GM23338 (cell line): ENCODE data around the gene ADAMTS15. TPM values are rescaled to one million over a fixed set of nuclear protein-coding genes. Genes with fewer than 3 reads are reported as not detected.

ENCODE experiments used
- ATAC-seq: fragments of 200-7000 bp; cut with Tn5 transposase; 3 replicates; pipeline ENCODE4 v1.9.1; 2020
- DNase-seq: peaks from one replicate; pipeline ENCODE4 v3.0.0-alpha.2; 2015; ENCODE audit warnings: low spot score
- H2AFZ ChIP-seq: fragments of 200-600 bp; sonication (generic); 2 replicates; pipeline ENCODE4 v1.8.0; 2016; ENCODE audit warnings: antibody characterized with exemption, mild to moderate bottlenecking, moderate library complexity
- H3F3A ChIP-seq: fragments of 200-600 bp; sonication (generic); replicated peaks from 2 replicates; pipeline ENCODE4 v1.8.0; 2017; ENCODE audit warnings: antibody characterized with exemption, mixed run types, low read depth
- H3K27ac ChIP-seq: fragments of 200-600 bp; sonication (generic); 2 replicates; pipeline ENCODE4 v1.6.1; 2016; ENCODE audit warnings: low read depth
- H3K27me3 ChIP-seq: fragments of 200-600 bp; sonication (generic); 2 replicates; pipeline ENCODE4 v1.8.0; 2016; ENCODE audit warnings: mild to moderate bottlenecking, mixed run types, moderate library complexity; ENCODE audit not compliant: insufficient read depth
- H3K36me3 ChIP-seq: fragments of 200-600 bp; sonication (generic); 2 replicates; pipeline ENCODE4 v1.8.0; 2016; ENCODE audit warnings: mild to moderate bottlenecking; ENCODE audit not compliant: insufficient read depth
- H3K4me1 ChIP-seq: fragments of 200-600 bp; sonication (generic); 2 replicates; pipeline ENCODE4 v1.8.0; 2016; ENCODE audit warnings: mild to moderate bottlenecking, moderate library complexity; ENCODE audit not compliant: insufficient read depth
- H3K4me2 ChIP-seq: fragments of 200-600 bp; sonication (generic); 2 replicates; pipeline ENCODE4 v1.7.1; 2017; ENCODE audit warnings: mixed run types
- H3K4me3 ChIP-seq: fragments of 200-600 bp; sonication (generic); 2 replicates; pipeline ENCODE4 v1.6.1; 2016; ENCODE audit warnings: mixed run types
- H3K79me2 ChIP-seq: fragments of 200-600 bp; sonication (generic); replicated peaks from 2 replicates; pipeline ENCODE4 v1.8.0; 2017; ENCODE audit warnings: mild to moderate bottlenecking; ENCODE audit not compliant: insufficient read depth
- H3K9me2 ChIP-seq: fragments of 200-600 bp; sonication (generic); 2 replicates; pipeline ENCODE4 v1.8.0; 2017; ENCODE audit not compliant: insufficient read depth
- H4K20me1 ChIP-seq: fragments of 200-600 bp; sonication (generic); replicated peaks from 2 replicates; pipeline ENCODE4 v1.8.0; 2017; ENCODE audit warnings: mild to moderate bottlenecking; ENCODE audit not compliant: insufficient read depth
- H3K27ac Mint-ChIP-seq: 2 replicates; pipeline ENCODE4 v1.8.0; 2020; ENCODE audit warnings: inconsistent platforms, mild to moderate bottlenecking, moderate library complexity, mixed read lengths
- H3K27me3 Mint-ChIP-seq: 3 replicates; pipeline ENCODE4 v1.8.0; 2022; ENCODE audit warnings: low read depth, mild to moderate bottlenecking, moderate library complexity, mixed read lengths, inconsistent platforms; ENCODE audit not compliant: insufficient read depth, poor library complexity
- H3K36me3 Mint-ChIP-seq: 3 replicates; pipeline ENCODE4 v1.8.0; 2021; ENCODE audit warnings: low read depth, mild to moderate bottlenecking, inconsistent platforms, moderate library complexity, mixed read lengths
- H3K4me1 Mint-ChIP-seq: 3 replicates; pipeline ENCODE4 v1.8.0; 2020; ENCODE audit warnings: mild to moderate bottlenecking, inconsistent platforms, mixed read lengths
- H3K4me3 Mint-ChIP-seq: 3 replicates; pipeline ENCODE4 v1.8.0; 2021; ENCODE audit warnings: moderate library complexity, mild to moderate bottlenecking, inconsistent platforms, mixed read lengths
- H3K9me3 Mint-ChIP-seq: 3 replicates; pipeline ENCODE4 v1.8.0; 2020; ENCODE audit warnings: moderate library complexity, mild to moderate bottlenecking, inconsistent platforms, mixed read lengths
- CREB1 ChIP-seq: fragments of 250-450 bp; sonication (Bioruptor Pico); IDR thresholded peaks from 2 replicates; pipeline ENCODE4 v1.5.0; 2020; ENCODE audit warnings: low read depth, mild to moderate bottlenecking, moderate library complexity
- CTCF ChIP-seq, 2 experiments: fragments of 200-600 bp in 1 of 2; sonication (generic) in 1 of 2; conservative IDR thresholded peaks; 2 replicates each; pipeline versions ENCODE4 v1.5.1 to v1.6.1; 2016 to 2017; ENCODE audit warnings: antibody characterized with exemption in 2 of 2, low read depth in 2 of 2, mild to moderate bottlenecking in 2 of 2, moderate library complexity in 1 of 2
- ETS1 ChIP-seq: IDR thresholded peaks from 2 replicates; pipeline ENCODE4 v1.6.1; 2016; ENCODE audit warnings: antibody characterized with exemption
- NANOG ChIP-seq: IDR thresholded peaks from 2 replicates; pipeline ENCODE4 v1.6.1; 2016; ENCODE audit warnings: antibody characterized with exemption, borderline replicate concordance
- ZNF114 ChIP-seq: fragments of 250-450 bp; sonication (Bioruptor Pico); IDR thresholded peaks from 2 replicates; pipeline ENCODE4 v1.5.0; 2020; ENCODE audit warnings: mild to moderate bottlenecking, moderate library complexity
- ZNF331 ChIP-seq: fragments of 250-450 bp; sonication (Bioruptor Pico); IDR thresholded peaks from 2 replicates; pipeline ENCODE4 v1.5.0; 2020; ENCODE audit warnings: low read depth, mild to moderate bottlenecking, moderate library complexity
- ZNF462 ChIP-seq: fragments of 250-450 bp; sonication (Bioruptor Pico); IDR thresholded peaks from 2 replicates; pipeline ENCODE4 v1.5.0; 2020; ENCODE audit warnings: mild to moderate bottlenecking, moderate library complexity
- polyA plus RNA-seq: library from polyadenylated mRNA; unstranded; fragments of >200 nt; fragmentation: Nextera tagmentation; extraction: Ambion mirVana; gene quantifications from 2 replicates; pipeline ENCODE4 v1.2.1, GENCODE V29; 2016
- total RNA-seq: library from RNA; depleted of rRNA; stranded (reverse); fragments of >200 nt; shearing (Covaris generic); gene quantifications from 2 replicates; pipeline ENCODE4 v1.2.3, GENCODE V29; 2014

ADAMTS15 gene
- total and polyA plus RNA-seq, 2 experiments from 2014 or later, result 0.42 to 5.6 TPM

- no peak overlapping the region for H2AFZ ChIP-seq
- no peaks in the 10 kb centered on the region for H4K20me1 ChIP-seq
- no peaks in the 10 kb centered on the region for H3K9me2 ChIP-seq
- Mint-ChIP-seq H3K4me3 (no peak overlapping the region), H3K36me3 (no peaks in the 10 kb centered on the region), H3K9me3 (peaks cover 4% of the 10 kb centered on the region; the same call in 1 of the 3 replicates), H3K27me3 (peaks cover 4% of the 10 kb centered on the region), H3K4me1 (no peaks in the 10 kb centered on the region), H3K27ac (no peak overlapping the region)
- H3K4me2 ChIP-seq, result no peak overlapping the region
- no peak overlapping the region for H3K27ac ChIP-seq
- no peak for TF ChIP-seq NANOG
- no peak for TF ChIP-seq CTCF (conservative IDR thresholded peaks at IDR 0.05; ENCODE audit: low read depth in 2 of 2)
- TF ChIP-seq CREB1 (CRISPR knock-in tag), result no peak
- no peak for TF ChIP-seq ZNF462 (CRISPR knock-in tag)
- TF ChIP-seq ZNF114, result no peak
- TF ChIP-seq ZNF331 (CRISPR knock-in tag), result no peak
- TF ChIP-seq ETS1, result no peak
- H3K4me1 ChIP-seq, result no peaks in the 10 kb centered on the region; the same call in 1 of the 2 replicates
- no peaks in the 10 kb centered on the region for H3K79me2 ChIP-seq
- H3K36me3 ChIP-seq, result no peaks in the 10 kb centered on the region
- DNase-seq, result no peak
- no peak overlapping the region for H3K4me3 ChIP-seq
- no peak for ATAC-seq
- no peaks in the 10 kb centered on the region for H3F3A ChIP-seq
- H3K27me3 ChIP-seq, result no peaks in the 10 kb centered on the region
These were observed 34.7 kb downstream of the ADAMTS15 start for GRCh38 chr11:130483124-130483523.
